ENCODE data around the gene ATP5PD. TPM values are rescaled to one million over a fixed set of nuclear protein-coding genes. Genes with fewer than 3 reads are reported as not detected.

Gene ATP5PD
- total and polyA plus RNA-seq, 2 of the 13 experiments (the other 11 are each of a cell fraction or from before 2014, with no cell fraction given), result 158 to 428 TPM

DNA sequence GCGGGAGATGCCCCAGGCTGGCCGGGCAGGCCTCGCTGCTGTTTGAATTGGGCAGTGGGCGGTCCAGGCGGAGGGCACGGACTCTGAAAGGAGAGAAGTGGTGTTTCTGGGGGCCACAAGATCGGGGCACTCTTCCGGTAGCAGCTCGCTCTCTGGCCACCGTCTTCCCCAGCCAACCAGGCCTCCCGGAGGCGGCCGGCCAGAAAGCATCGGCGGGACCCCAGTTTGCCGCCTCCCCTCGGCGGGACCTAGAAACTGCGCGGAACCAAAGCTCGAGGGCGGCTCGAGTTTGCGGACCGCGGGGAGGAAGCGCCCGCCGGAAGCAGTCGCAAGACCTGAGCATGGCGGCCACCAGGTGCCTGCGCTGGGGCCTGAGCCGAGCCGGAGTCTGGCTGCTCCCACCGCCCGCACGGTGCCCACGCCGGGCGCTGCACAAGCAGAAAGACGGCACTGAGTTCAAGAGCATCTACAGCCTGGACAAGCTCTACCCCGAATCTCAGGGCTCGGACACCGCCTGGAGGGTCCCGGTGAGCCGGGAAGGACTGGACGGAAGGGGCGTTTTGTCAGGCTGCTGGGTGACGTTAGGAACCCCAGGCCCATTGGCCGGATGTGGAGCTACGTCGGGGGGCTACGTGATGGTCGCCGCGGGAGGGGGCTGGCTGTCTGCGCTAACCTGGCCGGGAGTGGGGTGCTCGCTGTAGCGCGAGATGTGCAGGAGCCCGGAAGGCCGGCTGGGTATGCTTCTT, 34.2 kb downstream of the ATP5PD start, which contains the start of gene MRPL58 (continued):
- TF ChIP-seq ZNF20 (CRISPR knock-in tag; IDR thresholded peaks at IDR 0.05), result peak; percentile 97; the same call in 1 of the 2 replicates
- TF ChIP-seq DBP (CRISPR knock-in tag; IDR thresholded peaks at IDR 0.05; ENCODE audit: not compliant biosample characterization), result peak; percentile 98
- peak; percentile 96 for TF ChIP-seq ZBTB2 (CRISPR knock-in tag; IDR thresholded peaks at IDR 0.05; ENCODE audit: low read depth)
- TF ChIP-seq HBP1 (CRISPR knock-in tag; IDR thresholded peaks at IDR 0.05; ENCODE audit: low read depth), result peak; percentile 96
- no peak; the same call in 1 of the 2 replicates for TF ChIP-seq SMC3 (IDR thresholded peaks at IDR 0.05; ENCODE audit: low read length)
- peak; percentile 93 for TF ChIP-seq TARDBP (CRISPR knock-in tag; IDR thresholded peaks at IDR 0.05)
- TF ChIP-seq GABPA (IDR thresholded peaks at IDR 0.05; ENCODE audit: low read depth, low read length), result peak; percentile 83
- TF ChIP-seq GABPA (CRISPR knock-in tag; IDR thresholded peaks at IDR 0.05; ENCODE audit: low read depth), result peak; percentile 94
- TF ChIP-seq LCORL (IDR thresholded peaks at IDR 0.05), result no peak
- peak; percentile 94 for TF ChIP-seq LCORL (CRISPR knock-in tag; IDR thresholded peaks at IDR 0.05)
- peak; percentile 98 for TF ChIP-seq KDM2A (CRISPR knock-in tag; IDR thresholded peaks at IDR 0.05; ENCODE audit: borderline replicate concordance, low read depth)
- 0 out of 2 replicates have a peak, but pooled peaks have one; percentile 20 for TF ChIP-seq ZNF251 (CRISPR knock-in tag; IDR thresholded peaks at IDR 0.05)
- peak; percentile 99 for TF ChIP-seq ZNF335 (CRISPR knock-in tag; IDR thresholded peaks at IDR 0.05)
- TF ChIP-seq ZNF343 (CRISPR knock-in tag; IDR thresholded peaks at IDR 0.05), result peak; percentile 96; the same call in 1 of the 2 replicates
- no peak; the same call in 1 of the 2 replicates for TF ChIP-seq ZBTB1 (CRISPR knock-in tag; IDR thresholded peaks at IDR 0.05; ENCODE audit: borderline replicate concordance)
- TF ChIP-seq, protein P1, sequence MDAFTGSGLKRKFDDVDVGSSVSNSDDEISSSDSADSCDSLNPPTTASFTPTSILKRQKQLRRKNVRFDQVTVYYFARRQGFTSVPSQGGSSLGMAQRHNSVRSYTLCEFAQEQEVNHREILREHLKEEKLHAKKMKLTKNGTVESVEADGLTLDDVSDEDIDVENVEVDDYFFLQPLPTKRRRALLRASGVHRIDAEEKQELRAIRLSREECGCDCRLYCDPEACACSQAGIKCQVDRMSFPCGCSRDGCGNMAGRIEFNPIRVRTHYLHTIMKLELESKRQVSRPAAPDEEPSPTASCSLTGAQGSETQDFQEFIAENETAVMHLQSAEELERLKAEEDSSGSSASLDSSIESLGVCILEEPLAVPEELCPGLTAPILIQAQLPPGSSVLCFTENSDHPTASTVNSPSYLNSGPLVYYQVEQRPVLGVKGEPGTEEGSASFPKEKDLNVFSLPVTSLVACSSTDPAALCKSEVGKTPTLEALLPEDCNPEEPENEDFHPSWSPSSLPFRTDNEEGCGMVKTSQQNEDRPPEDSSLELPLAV (CRISPR knock-in tag; conservative IDR thresholded peaks at IDR 0.05; ENCODE audit: low read depth), result no peak
- TF ChIP-seq XBP1 (CRISPR knock-in tag; IDR thresholded peaks at IDR 0.05), result no peak
- 0 out of 2 replicates have a peak, but pooled peaks have one; percentile 19 for TF ChIP-seq RELA (CRISPR knock-in tag; IDR thresholded peaks at IDR 0.05)
- peak; percentile 75 for TF ChIP-seq ZEB1 (IDR thresholded peaks at IDR 0.05; ENCODE audit: insufficient replicate concordance, low read depth)
- peak; percentile 84; the same call in 1 of the 2 replicates for TF ChIP-seq SATB2 (CRISPR knock-in tag; IDR thresholded peaks at IDR 0.05)
- peak; percentile 55 for TF ChIP-seq MAZ (IDR thresholded peaks at IDR 0.05; ENCODE audit: borderline replicate concordance, low read depth, low read length)
- TF ChIP-seq MAZ (CRISPR knock-in tag; IDR thresholded peaks at IDR 0.05; ENCODE audit: low read depth), result peak; percentile 90
- peak; percentile 80 for TF ChIP-seq GATAD2A (CRISPR knock-in tag; IDR thresholded peaks at IDR 0.05)
- peak; percentile 85; the same call in 1 of the 2 replicates for TF ChIP-seq RXRB (CRISPR knock-in tag; IDR thresholded peaks at IDR 0.05; ENCODE audit: borderline replicate concordance)
- TF ChIP-seq CREBL2 (CRISPR knock-in tag; IDR thresholded peaks at IDR 0.05; ENCODE audit: borderline replicate concordance), result no peak
- TF ChIP-seq ATRX (CRISPR knock-in tag; IDR thresholded peaks at IDR 0.05; ENCODE audit: borderline replicate concordance), result no peak
- TF ChIP-seq ONECUT2 (CRISPR knock-in tag; IDR thresholded peaks at IDR 0.05), result no peak
